NCI-H1048 (cell line): Measurements from ENCODE around the gene B4GALT4.
"Not testable (repeated sequence)": the region's sequence is repeated elsewhere in the genome, so short reads cannot be mapped to it uniquely, and the experiment has no call there.

Experiments
- DNase-seq: peaks from one replicate; lab custom pipeline; 2025; lab: John Stamatoyannopoulos, UW

The B4GALT4 gene

GRCh38 chr3:119195151-119195476, 45.6 kb downstream of the B4GALT4 start:
- no peak for DNase-seq

- DNase-seq = no peak
Measured at GRCh38 chr3:119194237-119195150, 46.2 kb downstream of the B4GALT4 start.

- DNase-seq = no peak
Measured at GRCh38 chr3:119191800-119192199, 48.9 kb downstream of the B4GALT4 start.

GRCh38 chr3:119187266-119187665, 53.4 kb downstream of the B4GALT4 start:
- no peak for DNase-seq

- no peak for DNase-seq
Measured at GRCh38 chr3:119184796-119185570, 55.7 kb downstream of the B4GALT4 start.

GRCh38 chr3:119184111-119184510, 56.6 kb downstream of the B4GALT4 start:
- DNase-seq = no peak

GRCh38 chr3:119181765-119182164, 58.9 kb downstream of the B4GALT4 start:
- DNase-seq = no peak

GRCh38 chr3:119177321-119177720, 63.4 kb downstream of the B4GALT4 start:
- DNase-seq = no peak

- no peak for DNase-seq
Measured at GRCh38 chr3:119176778-119177177, 63.9 kb downstream of the B4GALT4 start.

- DNase-seq = no peak
Measured at GRCh38 chr3:119175872-119176756, 64.6 kb downstream of the B4GALT4 start.

GRCh38 chr3:119173325-119173724, 67.4 kb downstream of the B4GALT4 start, which contains the start of gene UPK1B:
UPK1B (plus strand) TSS chr3:119173598; CDS start chr3:119186742, 13,144 bp downstream.
- no peak for DNase-seq

GRCh38 chr3:119170821-119171220, 69.9 kb downstream of the B4GALT4 start:
- no peak for DNase-seq

GRCh38 chr3:119164745-119165144, 75.9 kb downstream of the B4GALT4 start:
- DNase-seq = not testable (repeated sequence)
